NCI-H2196 treated with DMSO at 0.1 percent for 48 hours (cell line): ENCODE measurements around the gene KIAA1328.
"Not testable (repeated sequence)": the region's sequence is repeated elsewhere in the genome, so short reads cannot be mapped to it uniquely, and the experiment has no call there.

Experiments used
- DNase-seq: peaks from one replicate; lab custom pipeline; 2025; ENCODE audit not compliant: unreplicated experiment; lab: John Stamatoyannopoulos, UW

KIAA1328 gene

DNA sequence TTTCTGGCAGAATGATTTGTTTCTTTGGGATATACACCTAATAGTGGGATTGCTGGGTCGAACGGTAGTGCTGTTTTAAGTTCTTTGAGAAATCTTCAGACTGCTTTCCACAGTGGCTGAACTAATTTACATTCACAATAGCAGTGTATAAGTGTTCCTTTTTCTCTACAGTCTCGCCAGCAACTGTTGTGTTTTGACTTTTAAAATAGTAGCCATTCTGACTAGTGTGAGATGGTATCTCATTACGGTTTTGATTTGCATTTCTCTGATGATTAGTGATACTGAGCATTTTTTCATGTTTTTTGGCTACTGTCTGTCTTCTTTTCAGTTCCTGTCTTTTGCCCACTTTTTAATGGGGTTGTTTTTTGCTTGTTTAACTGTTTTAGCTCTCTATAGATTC lies 306.2 kb downstream of the KIAA1328 start:
- no peak for DNase-seq

DNA sequence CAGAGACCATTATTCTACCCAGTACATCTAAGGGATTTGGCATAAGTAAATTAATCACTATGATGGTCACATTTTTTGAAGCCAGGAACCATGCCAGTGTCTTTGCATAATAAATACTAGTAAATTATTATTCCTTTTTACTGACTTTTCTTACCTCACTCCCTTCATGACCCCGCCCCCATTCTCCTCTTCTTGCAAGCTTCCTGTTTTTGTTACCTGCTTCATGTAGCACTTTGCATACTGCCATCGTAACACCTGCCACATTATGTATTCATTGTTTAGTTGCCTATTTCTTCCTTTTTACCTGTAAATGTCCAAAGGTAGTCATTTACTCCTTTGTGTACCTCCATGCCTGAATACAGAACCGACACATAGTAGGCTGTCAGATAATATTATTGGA lies 309.5 kb downstream of the KIAA1328 start:
- no peak for DNase-seq

DNA sequence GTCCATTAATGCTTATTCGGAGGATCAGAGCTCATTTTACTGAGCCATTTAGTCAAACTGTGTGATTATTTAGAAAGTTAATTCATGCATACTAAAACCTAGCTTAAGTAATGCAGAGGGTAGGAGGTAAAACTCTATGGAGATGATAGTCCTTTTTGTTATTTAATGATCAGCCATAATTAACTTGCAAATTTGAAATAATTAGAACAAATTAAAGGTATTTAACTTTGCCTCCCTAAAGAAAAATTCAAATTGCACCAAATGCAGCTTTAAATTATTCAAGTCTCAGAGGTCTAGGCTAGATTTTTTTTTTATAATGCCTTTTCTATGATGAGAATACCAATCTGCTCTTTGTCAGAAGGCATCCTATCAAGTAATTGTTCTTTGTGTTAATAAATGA lies 310.9 kb downstream of the KIAA1328 start:
- DNase-seq: no peak

DNA sequence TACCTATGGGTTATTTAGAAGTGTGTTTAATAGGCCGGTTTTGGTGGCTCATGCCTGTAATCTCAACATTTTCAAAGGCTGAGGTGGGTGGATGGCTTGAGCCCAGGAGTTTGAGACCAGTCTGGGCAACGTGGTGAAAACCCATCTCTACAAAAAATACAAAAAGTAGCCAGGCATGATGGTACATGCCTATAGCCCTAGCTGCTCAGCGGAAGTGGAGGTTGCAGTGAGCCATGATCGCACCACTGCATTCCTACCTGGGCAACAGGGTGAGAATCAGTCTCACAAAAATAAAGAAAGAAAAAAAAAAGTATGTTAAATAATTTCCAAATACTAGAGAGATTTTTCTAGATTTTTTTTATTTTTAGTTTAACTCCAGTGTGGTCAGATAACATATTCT lies 316.0 kb downstream of the KIAA1328 start:
- no peak for DNase-seq

DNA sequence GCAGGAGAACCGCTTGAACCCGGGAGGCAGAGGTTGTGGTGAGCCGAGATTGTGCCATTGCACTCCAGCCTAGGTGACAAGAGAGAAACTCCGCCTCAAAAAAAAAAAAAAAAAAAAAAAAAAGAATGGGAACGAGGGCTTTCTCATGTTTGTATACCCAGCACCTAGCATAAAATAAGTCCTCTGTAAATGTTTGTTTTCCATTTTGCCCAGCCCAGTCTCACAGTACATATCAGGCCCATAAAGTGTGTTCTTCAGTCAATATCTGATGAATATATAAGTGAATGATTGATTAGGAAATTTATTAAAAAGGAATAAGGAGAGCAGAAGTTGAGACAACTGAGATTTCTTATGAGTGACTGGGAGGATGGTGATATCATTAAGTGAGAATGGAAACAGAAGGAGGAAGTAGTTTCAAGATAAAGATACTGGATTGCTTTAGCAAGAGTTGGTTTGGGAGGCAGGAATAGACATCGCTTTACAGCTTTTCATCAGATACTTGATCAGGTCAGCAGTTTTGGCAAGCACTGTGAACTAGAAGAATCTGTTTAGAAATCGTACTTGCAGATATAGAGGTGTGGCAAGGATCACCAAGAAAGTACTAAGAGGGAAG lies 327.5 kb downstream of the KIAA1328 start:
- DNase-seq: no peak

DNA sequence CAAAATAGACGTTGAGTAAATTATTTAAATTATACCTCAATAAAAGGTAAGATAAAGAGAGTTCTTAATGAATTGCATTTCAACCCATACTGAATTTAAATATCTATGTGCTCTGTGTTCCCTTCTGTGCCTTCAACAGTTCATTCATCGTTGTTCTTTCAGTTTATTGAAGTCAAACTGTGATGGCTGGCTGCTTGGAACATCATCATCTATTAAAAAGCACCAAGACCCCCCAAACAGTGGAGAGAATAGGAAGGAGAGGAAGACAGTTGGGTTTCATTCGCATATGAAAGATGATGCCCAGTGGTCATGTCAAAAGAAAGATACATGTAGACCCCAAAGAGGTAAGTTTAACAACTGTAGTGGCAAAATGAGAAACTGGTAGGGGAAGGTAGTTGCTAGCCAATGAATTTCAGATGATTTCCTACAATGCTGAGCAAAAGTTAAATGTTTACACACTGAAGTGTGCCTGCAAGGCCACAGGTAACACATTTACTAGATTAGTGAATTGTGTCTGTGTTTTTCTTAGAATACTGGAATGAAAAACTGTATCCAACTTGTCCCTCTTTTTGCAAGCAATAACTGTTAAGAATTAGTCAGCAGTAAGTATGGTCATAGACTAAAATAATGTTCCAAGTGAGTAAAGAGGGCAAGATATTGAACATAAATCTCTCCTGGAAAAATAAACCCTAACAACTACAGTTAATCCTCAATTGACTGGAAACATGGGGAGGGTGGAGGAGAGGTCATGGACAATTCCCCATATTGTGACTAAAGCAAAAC lies 331.3 kb downstream of the KIAA1328 start:
- no peak for DNase-seq

DNA sequence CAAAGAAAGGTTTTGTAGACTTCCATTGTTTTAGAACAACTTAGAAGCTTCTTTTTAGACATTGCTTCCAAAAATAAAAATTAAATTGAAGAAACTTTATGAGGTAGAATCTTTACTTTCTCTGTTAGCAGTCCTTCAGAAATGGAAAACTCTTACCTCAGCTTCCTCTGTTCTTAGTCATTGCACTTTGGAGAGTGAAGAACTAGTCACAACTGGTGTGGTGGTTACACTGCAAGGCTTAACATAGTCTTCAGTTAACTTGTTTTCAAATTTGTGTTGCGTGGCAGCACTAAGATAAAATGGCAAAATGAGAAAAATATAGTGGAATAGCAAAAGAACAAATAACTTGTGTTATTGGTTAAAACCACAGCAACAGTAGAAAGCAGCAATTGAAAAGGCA lies 332.6 kb downstream of the KIAA1328 start:
- no peak for DNase-seq

DNA sequence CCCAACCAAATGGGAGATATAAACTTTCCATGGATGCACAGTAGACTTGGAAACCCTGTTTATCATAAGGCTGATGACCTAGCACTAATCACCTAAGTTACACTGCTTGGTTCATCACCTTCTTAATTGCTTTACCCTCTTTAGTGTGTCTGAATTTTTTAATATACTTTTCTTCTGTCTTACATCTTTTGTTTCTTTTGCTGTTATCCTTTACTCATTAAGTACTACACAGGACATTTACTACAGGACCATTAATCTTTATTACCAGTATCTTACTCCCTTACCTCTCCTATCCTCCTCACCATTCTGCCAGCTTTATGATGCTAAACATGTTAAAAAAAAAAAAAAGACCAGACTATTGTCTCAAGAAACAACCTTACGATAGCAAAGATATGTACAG lies 333.6 kb downstream of the KIAA1328 start:
- no peak for DNase-seq

DNA sequence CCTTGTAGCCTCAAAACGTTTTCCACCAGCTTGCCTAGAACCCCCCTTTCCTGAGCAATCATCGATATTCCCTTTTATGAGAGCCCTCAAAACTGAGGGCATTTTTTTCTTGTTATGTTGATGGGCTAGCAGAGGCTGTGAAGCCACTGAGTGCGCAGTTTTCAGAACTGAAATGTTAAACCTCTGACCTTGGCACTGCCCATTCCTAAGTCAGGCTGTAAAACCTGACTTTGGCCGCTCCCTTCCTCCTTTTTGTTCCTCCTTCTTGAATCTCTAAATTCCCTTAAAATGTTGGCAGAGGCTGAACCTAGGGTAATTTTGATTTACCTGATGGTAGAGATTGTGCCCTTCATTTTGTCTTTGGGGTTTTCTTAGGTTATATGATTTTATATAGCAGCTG lies 334.2 kb downstream of the KIAA1328 start:
- no peak for DNase-seq

DNA sequence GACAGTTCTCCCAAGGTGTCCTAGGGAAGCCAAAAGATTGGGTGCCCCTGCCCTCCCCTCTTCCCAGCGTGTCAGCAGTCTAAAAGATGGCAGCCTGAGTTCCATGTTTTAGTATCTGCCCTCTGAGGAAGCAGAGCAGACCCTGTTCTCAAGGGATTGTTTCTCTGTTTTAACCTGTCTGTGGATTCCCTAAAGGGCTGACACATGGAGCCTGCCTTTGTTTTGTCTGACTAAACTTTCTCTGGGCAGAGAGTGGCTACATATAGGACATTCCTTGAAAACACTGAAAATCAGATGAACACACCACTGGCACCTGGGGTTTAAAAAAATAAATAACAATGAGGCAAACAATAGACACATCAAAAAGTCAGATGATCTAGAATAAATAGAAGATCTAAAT lies 337.6 kb downstream of the KIAA1328 start:
- no peak for DNase-seq

DNA sequence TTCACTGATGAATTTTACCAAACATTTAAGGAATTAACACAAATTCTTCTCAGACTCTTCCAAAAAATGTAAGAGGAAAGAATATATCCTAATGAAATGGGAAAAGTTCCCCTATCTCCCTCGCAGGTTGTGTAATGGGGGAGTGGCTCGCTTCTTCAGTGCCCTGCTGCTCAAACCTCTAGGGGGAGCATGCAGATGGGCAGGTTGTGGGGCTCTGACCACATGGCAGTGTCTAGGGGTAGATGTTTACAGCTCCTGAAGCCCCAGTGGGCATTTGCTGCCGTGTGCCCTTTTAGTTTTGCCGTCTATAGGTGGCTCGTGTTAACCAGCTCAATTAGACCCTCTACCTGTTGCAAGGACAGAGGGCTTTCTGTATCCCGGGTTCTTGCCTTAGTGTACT lies 338.0 kb downstream of the KIAA1328 start:
- not testable (repeated sequence) for DNase-seq

DNA sequence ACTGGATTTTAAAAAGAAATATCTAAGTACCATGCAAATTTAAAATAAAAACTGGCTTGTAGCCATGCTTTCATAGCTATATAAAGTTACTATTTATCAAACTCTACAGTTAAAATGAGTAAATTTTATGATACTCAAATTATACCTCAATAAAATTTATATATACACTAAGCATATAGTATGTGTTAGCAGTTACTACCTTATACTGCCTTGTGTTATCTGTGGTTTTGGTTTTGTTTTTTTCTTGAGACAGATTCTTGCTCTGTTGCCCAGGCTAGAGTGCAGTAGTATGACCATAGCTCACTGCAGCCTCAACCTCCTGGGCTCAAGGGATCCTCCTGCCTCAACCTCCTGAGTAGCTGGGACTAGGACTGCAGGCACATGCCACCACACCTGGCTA lies 342.1 kb downstream of the KIAA1328 start:
- DNase-seq: no peak

DNA sequence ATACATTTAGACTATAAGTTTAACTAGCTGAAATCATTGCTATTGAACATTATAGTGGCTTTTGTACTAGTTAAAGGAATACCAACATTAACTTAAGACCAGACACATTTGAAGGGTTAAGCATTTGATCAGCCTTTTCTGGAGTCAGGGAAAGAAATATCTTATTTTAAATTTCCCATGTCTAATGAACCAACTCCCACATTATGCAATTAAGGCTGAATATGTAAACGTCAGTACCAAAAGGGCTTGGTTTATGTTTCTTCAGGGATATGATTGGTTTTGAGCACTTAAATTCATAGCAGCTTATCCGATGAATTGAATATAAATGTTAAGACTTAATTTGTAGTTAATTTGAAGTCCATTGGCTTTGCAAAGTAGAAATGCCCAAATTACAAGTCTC lies 344.5 kb downstream of the KIAA1328 start:
- no peak for DNase-seq

DNA sequence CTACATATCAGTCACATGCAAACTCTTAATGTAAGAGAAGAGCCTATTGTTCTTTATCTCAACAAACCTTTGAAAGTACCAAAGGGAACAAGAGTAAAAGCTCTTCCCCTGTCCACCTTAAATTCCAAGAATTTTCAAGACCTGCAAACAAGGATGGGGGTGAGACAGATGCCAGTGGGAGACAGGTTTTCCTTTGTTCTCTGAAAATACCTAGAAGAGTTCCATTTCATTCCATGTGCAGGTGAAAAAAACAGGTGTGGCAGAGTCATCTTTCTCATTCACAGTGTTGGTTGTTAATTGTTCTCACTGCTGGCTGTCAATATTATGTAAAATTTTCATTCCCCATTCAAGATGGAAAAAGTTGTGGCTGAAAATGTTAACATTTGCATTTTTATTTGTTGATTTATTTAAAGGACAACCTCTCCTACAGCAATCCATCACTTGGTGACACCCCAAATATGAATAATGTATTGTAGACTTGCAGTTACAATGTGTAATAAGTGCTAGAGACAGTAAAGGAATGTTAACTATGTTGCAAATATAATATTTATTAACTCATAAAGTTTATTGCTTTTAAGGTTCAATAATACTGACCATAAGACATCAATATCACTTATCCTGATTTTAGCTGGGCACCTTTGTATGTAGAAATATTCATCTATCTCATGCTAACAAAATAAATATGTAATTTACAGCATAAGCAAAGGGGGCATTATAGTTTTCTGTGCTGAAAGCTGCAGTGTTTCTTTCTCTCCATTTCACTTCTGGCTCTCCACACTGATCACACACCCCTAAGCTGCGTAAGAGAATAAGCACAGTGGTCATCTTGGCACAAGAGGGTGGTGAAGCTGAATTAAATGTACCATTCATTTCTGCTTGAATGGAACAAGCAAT lies 347.0 kb downstream of the KIAA1328 start:
- no peak for DNase-seq

DNA sequence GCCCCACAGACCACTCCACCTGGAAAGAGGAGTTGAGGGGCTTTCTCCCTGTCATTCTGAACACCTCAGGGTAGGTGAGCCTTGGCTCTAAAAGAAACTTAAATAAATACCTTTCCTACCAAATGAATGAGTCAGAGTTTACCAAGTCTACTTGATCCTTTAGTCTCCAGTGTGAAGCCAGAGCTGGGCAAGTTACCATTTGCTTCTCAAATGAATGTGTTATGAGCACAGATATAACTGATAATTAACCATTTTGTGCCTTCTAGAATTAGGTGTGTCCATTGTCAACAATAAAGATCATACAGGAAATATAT lies 347.7 kb downstream of the KIAA1328 start:
- no peak for DNase-seq

DNA sequence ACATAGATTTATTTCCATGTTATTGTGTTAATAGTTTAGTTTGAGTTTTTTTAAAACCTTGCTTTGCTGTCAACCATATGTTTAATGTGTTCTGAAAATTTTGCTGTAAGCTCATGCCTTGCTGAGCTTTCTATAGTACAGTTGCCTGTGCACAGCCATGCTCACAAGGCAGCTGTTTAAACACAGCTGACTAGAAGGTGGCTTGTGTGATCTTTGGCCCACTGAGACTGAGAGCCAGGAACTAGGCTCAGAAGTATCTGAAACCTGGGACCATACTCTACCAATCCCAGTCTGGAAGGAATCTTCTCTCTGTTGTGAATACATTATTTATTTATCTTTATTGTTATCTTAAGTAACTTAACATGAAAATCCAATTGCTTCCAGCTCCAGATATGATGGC lies 350.5 kb downstream of the KIAA1328 start:
- DNase-seq: no peak

DNA sequence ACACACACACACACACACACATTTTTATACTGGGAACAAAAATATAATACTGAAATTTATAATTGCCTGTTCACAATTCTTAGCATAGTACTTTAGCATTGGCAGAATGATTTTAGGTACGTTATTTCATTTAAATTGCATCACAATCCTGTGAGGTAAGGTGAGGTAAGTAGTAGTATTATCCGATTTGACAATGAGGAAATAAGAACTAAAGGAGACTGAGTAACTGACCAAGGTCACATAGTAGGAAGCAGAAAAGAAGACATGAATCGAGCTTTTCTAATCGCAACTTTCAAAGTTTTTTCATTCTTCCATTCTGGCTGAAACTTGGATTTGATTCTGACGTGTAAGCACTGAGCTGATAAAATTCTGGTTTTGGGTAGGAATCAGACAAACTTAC lies 351.2 kb downstream of the KIAA1328 start:
- no peak for DNase-seq

DNA sequence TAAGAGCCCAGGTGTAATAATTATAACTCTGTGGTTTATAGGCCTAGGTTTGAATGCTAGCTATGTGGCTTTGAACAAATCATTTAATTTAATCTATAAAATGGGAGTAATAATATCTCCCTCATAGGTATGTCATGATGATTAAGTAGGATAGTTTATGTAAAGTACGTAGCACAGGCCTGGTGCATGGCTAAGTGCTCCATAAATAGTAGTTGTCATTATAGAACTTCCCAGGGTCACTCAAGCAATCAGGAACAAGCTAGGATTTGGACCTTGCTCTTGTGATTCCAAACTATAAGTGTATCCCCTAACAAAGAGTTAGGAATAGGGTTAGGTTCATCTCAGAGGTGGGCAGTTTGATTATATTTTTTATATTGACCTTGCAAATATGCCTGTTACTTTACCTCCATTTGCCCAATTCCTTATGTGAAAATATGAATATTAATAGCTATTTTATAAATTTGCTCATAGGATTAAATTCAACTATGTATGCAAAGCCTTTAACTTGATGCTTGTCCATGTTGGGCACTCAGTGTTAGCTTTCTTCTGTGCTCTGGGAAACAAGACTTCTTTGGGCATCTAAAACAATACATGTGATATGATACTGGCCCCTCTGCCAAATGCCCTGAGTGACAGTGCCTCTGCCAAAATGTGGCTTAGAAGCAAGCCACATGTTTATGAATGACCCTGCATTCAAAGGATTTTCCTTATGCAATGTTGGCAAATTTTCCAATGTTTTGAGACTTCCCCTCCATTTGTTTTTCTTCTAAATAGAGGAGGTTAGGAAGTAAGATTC lies 353.6 kb downstream of the KIAA1328 start:
- no peak for DNase-seq

DNA sequence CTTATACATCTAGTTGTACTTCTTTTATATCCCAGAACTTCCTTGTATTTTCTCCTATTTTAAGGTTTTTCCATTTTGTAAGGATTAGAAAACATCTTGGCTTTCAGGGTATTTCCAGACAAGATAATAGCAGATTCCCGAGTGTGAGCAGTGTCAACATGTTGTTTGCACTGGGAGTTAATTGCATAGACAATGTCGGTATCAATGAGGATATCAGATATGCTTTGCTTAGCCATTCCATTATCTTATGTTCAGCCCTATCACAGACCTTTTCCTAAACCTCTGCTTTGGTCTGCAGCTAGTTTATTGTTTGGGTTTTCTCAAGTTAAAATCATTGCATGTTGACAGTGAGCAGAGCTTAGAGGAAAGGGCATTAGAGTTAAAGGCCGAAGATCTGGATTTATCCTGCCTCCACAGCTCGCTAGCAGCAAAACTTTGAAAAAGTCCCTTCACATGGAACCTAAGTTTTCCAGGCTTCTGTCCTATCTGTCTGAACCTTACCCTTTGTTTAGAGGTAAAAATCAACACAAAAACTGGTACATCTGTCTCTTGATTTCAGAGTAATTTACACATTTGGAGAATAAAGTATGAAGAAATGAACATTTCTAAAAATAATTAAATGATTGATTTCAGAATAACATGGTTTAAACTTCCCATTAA lies 355.4 kb downstream of the KIAA1328 start:
- no peak for DNase-seq

DNA sequence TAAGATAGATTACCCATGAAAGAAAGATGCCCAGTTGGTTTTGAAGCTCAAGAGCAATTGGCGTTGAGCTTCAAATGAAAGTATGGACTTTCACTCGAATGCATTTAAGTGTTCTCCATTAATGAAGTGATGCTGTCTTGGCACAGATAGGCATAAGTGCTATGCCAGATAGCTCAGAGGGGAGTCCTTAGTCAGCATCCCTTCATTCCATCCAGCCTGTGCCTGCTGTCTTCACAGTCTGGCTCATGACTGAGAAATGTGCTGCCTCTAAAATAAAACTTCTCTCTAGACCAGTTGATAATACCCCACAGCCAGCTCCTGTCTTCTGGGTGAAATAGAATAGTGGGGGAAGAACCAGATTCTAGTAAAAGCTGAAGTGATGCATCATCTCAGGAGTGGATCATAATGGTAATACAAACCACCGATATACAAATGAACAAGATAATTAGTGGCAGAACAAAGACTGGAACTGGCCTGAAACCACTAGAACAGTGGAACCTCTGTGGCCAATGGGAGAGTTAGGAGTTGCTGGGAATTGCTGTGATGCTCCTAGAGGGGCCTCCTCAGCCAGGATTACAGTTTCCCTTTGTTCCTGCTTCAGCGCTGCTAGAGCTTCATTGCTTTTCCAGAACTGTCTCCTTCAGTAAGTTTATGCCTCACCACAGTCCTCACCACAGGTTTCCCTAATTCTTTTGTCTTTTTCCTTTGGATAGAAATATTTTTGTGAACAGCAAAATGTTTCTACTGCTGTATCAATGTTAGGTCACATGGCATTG lies 359.3 kb downstream of the KIAA1328 start:
- DNase-seq: no peak
